Gastroesophageal sphincter (tissue), 4 donors: ENCODE data around the gene ZNF839. TPM values are rescaled to one million over a fixed set of nuclear protein-coding genes. Genes with fewer than 3 reads are reported as not detected.
A peak's percentile ranks its signal among the peaks of the same experiment; 100 is the strongest.
"Not testable (repeated sequence)": the region's sequence is repeated elsewhere in the genome, so short reads cannot be mapped to it uniquely, and the experiment has no call there.

Experiments
- ATAC-seq: fragments of 150-250 bp; one replicate; pipeline ENCODE4 v1.9.1; 2016; ENCODE audit warnings: mild to moderate bottlenecking, moderate library complexity
- H3K27ac ChIP-seq, 4 donors: fragments of 200-600 bp; sonication (generic) in 3 of 4; 1 replicate in 3 of 4; 2 replicates in 1 of 4; pipeline ENCODE4 v1.5.1; 2016 to 2019
- H3K27me3 ChIP-seq: fragments of 200-600 bp; sonication (generic); one replicate; pipeline ENCODE4 v1.5.1; 2019
- H3K36me3 ChIP-seq, 2 donors: fragments of 200-600 bp; sonication (generic); one replicate each; pipeline ENCODE4 v1.5.1; 2019; ENCODE audit warnings: control low read depth in 1 of 2
- H3K4me1 ChIP-seq, 3 donors: fragments of 200-600 bp; sonication (generic); 1 replicate in 2 of 3; 2 replicates in 1 of 3; pipeline ENCODE4 v1.5.1; 2016 to 2019; ENCODE audit warnings: control low read depth in 2 of 3
- H3K4me3 ChIP-seq, 2 donors: fragments of 200-600 bp; sonication (generic); one replicate each; pipeline ENCODE4 v1.5.1; 2019; ENCODE audit warnings: mild to moderate bottlenecking in 1 of 2, moderate library complexity in 1 of 2
- H3K9me3 ChIP-seq, 3 donors: fragments of 200-600 bp; sonication (generic); one replicate each; pipeline ENCODE4 v1.5.1; 2017 to 2019; ENCODE audit warnings: control low read depth in 2 of 3
- CTCF ChIP-seq, 4 experiments: fragments of 200-600 bp in 2 of 4; fragments of 450-650 bp in 2 of 4; sonication (generic) in 1 of 4; IDR thresholded peaks; one replicate each; pipeline ENCODE4 v1.5.1; 2017 to 2019; ENCODE audit warnings: antibody characterized with exemption in 4 of 4, mild to moderate bottlenecking in 2 of 4, moderate library complexity in 2 of 4
- EP300 ChIP-seq: sonication (generic); formaldehyde crosslinking; IDR thresholded peaks from one replicate; pipeline ENCODE4 v1.6.1; 2017; ENCODE audit warnings: antibody characterized with exemption, mild to moderate bottlenecking
- POLR2A ChIP-seq, 2 donors: fragments of 450-650 bp; IDR thresholded peaks; one replicate each; pipeline ENCODE4 v1.6.1; 2017; ENCODE audit warnings: antibody characterized with exemption in 2 of 2, mild to moderate bottlenecking in 2 of 2, moderate library complexity in 1 of 2
- POLR2AphosphoS5 ChIP-seq: sonication (generic); formaldehyde crosslinking; IDR thresholded peaks from one replicate; pipeline ENCODE4 v1.6.1; 2017; ENCODE audit warnings: antibody characterized with exemption
- WGBS, 2 donors: methylation state at CpG; one replicate each; pipeline ENCODE4 v1.1.5; 2018; ENCODE audit warnings: low coverage in 1 of 2; 5-methylcytosine and 5-hydroxymethylcytosine counted together
- total RNA-seq, 4 donors: library from RNA; depleted of rRNA; stranded (reverse); fragments of >200 nt; gene quantifications; one replicate each; pipeline ENCODE4 v1.1.0, GENCODE V29; 2016

Gene ZNF839
- total RNA-seq, 4 donors from 2014 or later = 6.5 to 10.1 (median 8.4) TPM

- TF ChIP-seq EP300 (no peak), POLR2A (IDR thresholded peaks at IDR 0.05) (no peak), CTCF (IDR thresholded peaks at IDR 0.05) (no peak), POLR2AphosphoS5 (no peak)
- no peak overlapping the region for H3K4me3 ChIP-seq
- WGBS, 2 donors = 78 to 93% methylated on average over 2 to 6 of the region's 6 CpGs
- peak overlapping the region in 2 of 4 donors; percentile 58 to 64 for H3K27ac ChIP-seq
- no peaks in the 10 kb centered on the region for H3K36me3 ChIP-seq
- no peaks in the 10 kb centered on the region for H3K9me3 ChIP-seq
- no peak for ATAC-seq
- no peaks in the 10 kb centered on the region for H3K27me3 ChIP-seq
- H3K4me1 ChIP-seq = peaks cover 0 to 26% (median 0%) of the 10 kb centered on the region in 3 donors
These were observed 25.8 kb upstream of the ZNF839 start for GRCh38 chr14:102293781-102294180.

DNA sequence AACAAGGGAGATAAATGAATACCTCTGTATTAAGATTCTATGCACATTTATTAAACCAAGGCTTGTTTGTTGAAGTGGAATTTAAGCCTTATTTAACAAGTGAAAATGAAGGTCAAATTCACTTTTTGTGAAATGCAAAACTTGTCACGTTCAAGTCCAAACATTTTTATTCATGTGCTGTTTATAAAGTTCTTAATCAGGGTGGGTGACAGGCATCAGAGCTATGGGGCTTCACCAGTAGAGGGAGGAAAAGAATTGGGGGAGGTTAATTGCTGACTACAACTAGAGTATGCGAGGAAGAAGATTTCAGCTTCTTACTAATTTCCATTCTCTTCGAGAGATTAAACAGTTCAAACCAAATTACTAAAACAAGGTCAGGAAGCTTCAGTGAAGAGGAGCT is 24.3 kb upstream of the ZNF839 start:
- 5 to 16% methylated on average over 3 of the region's 3 CpGs for WGBS, 2 donors
- Histone ChIP-seq H3K27ac (peak overlapping the region; percentile 38 to 66 (median 61)), H3K9me3 (no peaks in the 10 kb centered on the region), H3K4me3 (no peak overlapping the region), H3K27me3 (no peaks in the 10 kb centered on the region), H3K4me1 (peaks cover 0 to 26% (median 0%) of the 10 kb centered on the region in 3 donors), H3K36me3 (no peaks in the 10 kb centered on the region)
- no peak for TF ChIP-seq EP300
- TF ChIP-seq POLR2A (IDR thresholded peaks at IDR 0.05) = no peak
- TF ChIP-seq CTCF (IDR thresholded peaks at IDR 0.05) = peak in 3 of 4 experiments; percentile 39 to 57 (median 52)
- no peak for TF ChIP-seq POLR2AphosphoS5
- peak; percentile 60 for ATAC-seq

DNA sequence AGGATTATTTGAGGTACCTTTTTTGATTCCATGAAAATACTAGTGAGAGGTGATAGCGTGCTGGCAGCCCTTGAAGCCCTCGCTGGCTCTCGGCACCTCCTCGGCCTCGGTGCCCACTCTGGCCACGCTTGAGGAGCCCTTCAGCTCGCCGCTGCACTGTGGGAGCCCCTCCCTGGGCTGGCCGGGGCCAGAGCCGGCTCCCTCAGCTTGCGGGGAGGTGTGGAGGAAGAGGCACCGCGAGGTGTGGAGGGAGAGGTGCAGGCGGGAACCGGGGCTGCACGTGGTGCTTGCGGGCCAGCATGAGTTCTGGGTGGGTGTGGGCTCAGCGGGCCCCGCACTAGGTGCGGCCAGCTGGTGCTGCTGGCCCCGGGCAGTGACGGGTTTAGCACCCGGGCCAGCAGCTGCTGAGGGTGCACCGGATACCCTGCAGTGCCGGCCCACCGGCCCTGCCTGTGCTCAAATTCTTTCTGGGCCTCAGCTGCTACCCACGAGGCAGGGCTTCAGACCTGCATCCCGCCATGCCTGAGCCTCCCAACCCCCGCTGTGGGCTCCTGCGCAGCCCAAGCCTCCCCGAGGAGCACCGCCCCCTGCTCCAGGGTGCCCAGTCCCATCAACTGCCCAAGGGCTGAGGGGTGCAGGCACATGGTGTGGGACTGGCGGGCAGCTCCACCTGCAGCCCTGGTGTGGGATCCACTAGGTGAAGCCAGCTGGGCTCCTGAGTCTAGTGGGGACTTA is 21.9 kb upstream of the ZNF839 start:
- ATAC-seq = no peak
- Histone ChIP-seq H3K27me3 (no peaks in the 10 kb centered on the region), H3K4me1 (peaks cover 0 to 23% (median 0%) of the 10 kb centered on the region in 3 donors), H3K9me3 (no peaks in the 10 kb centered on the region), H3K4me3 (no peak overlapping the region), H3K27ac (no peak overlapping the region), H3K36me3 (no peaks in the 10 kb centered on the region)
- WGBS, 2 donors = 96% methylated on average over 4 of the region's 33 CpGs; no CpG with 5 or more reads in 1 of the 2 donors
- TF ChIP-seq EP300 (no peak), CTCF (IDR thresholded peaks at IDR 0.05) (no peak), POLR2AphosphoS5 (no peak), POLR2A (IDR thresholded peaks at IDR 0.05) (no peak)

DNA sequence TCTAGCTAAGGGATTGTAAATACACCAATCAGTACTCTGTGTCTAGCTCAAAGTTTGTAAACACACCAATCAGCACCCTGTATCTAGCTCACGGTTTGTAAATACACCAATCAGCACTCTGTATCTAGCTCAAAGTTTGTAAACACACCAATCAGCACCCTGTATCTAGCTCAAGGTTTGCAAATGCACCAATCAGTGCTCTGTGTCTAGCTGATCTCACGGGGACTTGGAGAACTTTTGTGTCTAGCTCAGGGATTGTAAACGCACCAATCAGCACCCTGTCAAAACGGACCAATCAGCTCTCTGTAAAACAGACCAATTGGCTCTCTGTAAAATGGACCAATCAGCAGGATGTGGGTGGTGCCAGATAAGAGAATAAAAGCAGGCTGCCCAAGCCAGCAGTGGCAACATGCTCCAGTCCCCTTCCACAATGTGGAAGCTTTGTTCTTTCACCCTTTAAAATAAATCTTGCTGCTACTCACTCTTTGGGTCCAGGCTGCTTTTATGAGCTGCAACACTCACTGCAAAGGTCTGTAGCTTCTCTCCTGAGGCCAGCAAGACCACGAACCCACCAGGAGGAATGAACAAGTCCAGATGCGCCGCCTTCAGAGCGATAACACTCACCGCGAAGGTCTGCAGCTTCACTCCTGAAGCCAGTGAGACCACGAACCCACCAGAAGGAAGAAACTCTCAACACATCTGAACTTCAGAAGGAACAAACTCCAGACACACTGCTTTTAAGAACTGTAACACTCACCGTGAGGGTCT is 21.1 kb upstream of the ZNF839 start:
- not testable (repeated sequence) for ATAC-seq, H3K4me3 ChIP-seq
- 90% methylated on average over 3 to 11 of the region's 12 CpGs for WGBS, 2 donors

DNA sequence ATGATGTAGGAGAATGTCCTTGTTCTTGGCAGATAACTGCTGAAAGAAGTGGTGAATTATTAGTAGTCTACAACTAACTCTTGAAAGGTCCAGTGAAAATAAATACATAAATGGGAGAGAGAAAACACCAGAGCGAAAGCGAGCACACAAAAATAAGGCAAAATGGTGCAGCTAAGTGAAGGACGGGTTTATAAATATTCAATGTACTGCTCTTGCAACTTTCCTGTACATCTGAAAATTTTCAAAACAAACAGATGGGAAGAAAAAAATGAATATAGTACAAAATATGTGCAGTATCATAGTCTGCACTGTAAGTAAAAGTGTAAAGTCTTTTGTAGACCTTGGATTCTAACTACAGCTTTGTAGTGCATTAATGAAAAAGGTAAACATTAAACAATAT is 15.9 kb upstream of the ZNF839 start:
- WGBS, 2 donors = 78 to 80% methylated on average over 3 of the region's 3 CpGs
- peaks cover 0 to 16% (median 0%) of the 10 kb centered on the region in 3 donors for H3K4me1 ChIP-seq
- H3K27me3 ChIP-seq = no peaks in the 10 kb centered on the region
- no peaks in the 10 kb centered on the region for H3K36me3 ChIP-seq
- no peaks in the 10 kb centered on the region for H3K9me3 ChIP-seq
- ATAC-seq = no peak
- no peak overlapping the region for H3K27ac ChIP-seq
- TF ChIP-seq POLR2A (IDR thresholded peaks at IDR 0.05) = no peak
- TF ChIP-seq CTCF (IDR thresholded peaks at IDR 0.05) = no peak
- TF ChIP-seq EP300 = no peak
- no peak for TF ChIP-seq POLR2AphosphoS5
- no peak overlapping the region for H3K4me3 ChIP-seq

More for the DNA sequence above, 21.1 kb upstream of the ZNF839 start:
- not testable (repeated sequence) for H3K9me3 ChIP-seq, H3K36me3 ChIP-seq, H3K27ac ChIP-seq, H3K27me3 ChIP-seq
- peaks cover 0 to 24% (median 0%) of the 10 kb centered on the region in 3 donors for H3K4me1 ChIP-seq
